Measurements from ENCODE around the gene THADA. TPM values are rescaled to one million over a fixed set of nuclear protein-coding genes. Genes with fewer than 3 reads are reported as not detected.

The THADA gene
- total RNA-seq, 1 experiment from 2014 or later: 20.1 TPM

DNA sequence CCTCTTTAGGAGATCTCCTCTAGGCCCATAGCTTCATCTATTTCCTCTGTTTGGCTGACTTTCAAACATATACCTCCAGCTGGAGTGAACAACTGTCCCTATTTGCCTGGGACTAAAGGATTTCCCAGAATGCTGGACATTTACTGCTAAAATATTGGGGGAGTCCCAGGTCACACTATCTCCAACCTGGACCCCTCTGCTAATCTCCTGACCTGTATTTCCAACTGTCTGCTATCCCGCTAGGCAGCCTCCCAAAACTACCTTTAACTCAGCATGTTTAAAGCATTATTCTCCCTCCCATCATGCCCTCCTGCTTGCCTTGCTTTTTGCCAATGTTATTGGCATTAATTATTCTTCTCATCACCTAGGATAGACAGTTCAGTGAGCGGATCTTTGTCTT is 77.1 kb downstream of the THADA start:
- no CpG with 5 or more reads among the region's 2 CpGs for WGBS (ENCODE audit: extremely low coverage, insufficient read length, low lambda C conversion rate)
- Histone ChIP-seq H2AK5ac (ENCODE audit: insufficient read length, low read length) (no peak overlapping the region), H4K8ac (replicated peaks; ENCODE audit: insufficient read length, low read depth, low read length) (no peak overlapping the region), H2BK5ac (ENCODE audit: insufficient read length, low read length) (no peak overlapping the region), H3K4me1 (ENCODE audit: insufficient read depth, low read length) (no peaks in the 10 kb centered on the region; the same call in 1 of the 2 replicates), H3K79me2 (ENCODE audit: insufficient read depth, low read length) (no peaks in the 10 kb centered on the region), H3K4ac (ENCODE audit: low read depth, low read length) (no peak overlapping the region), H3T11ph (ENCODE audit: low read length) (no peak overlapping the region), H2BK12ac (ENCODE audit: insufficient read length, low read depth, low read length) (no peak overlapping the region), H3K56ac (ENCODE audit: insufficient read length, low read depth, low read length) (no peak overlapping the region), H3K27ac (ENCODE audit: insufficient read length, low read depth, low read length) (no peak overlapping the region), H3K9ac (ENCODE audit: extremely low read depth, insufficient read length, low read length) (no peak overlapping the region), H4K91ac (ENCODE audit: insufficient read length, low read depth, low read length) (no peak overlapping the region), H2BK20ac (ENCODE audit: low read depth, low read length, poor library complexity, severe bottlenecking) (no peak overlapping the region), H2AFZ (ENCODE audit: low read length) (no peak overlapping the region), H2BK120ac (ENCODE audit: low read depth, low read length, poor library complexity, severe bottlenecking) (no peak overlapping the region), H4K20me1 (ENCODE audit: control insufficient read depth, insufficient read depth, insufficient read length) (no peaks in the 10 kb centered on the region), H3K14ac (ENCODE audit: insufficient read depth, low read length) (no peak overlapping the region), H4K5ac (ENCODE audit: insufficient read length, low read depth, low read length) (no peak overlapping the region), H3K23ac (ENCODE audit: insufficient read length, low read depth, low read length) (no peak overlapping the region), H3K9me3 (ENCODE audit: control insufficient read depth, low read depth, low read length) (no peaks in the 10 kb centered on the region), H3K27me3 (ENCODE audit: insufficient read depth, low read length) (no peaks in the 10 kb centered on the region), H2BK15ac (ENCODE audit: low read depth, low read length) (no peak overlapping the region), H3K4me2 (ENCODE audit: insufficient read depth, insufficient read length, low read length) (no peak overlapping the region), H3K79me1 (ENCODE audit: insufficient read depth, low read depth, low read length, poor library complexity, severe bottlenecking) (no peaks in the 10 kb centered on the region), H3K23me2 (ENCODE audit: insufficient read length, low read depth, low read length, poor library complexity, severe bottlenecking) (no peaks in the 10 kb centered on the region), H3K18ac (ENCODE audit: insufficient read length, low read depth, low read length) (no peak overlapping the region)
- Mint-ChIP-seq H3K36me3 (ENCODE audit: insufficient read depth in 1 of 3, low read depth in 3 of 3) (no peaks in the 10 kb centered on the region), H3K27me3 (ENCODE audit: low read depth) (no peaks in the 10 kb centered on the region), H3K4me1 (peaks cover 12 to 15% of the 10 kb centered on the region in 2 experiments; a peak in 3 of 4 replicates), H3K4me3 (no peak overlapping the region), H3K9me3 (no peaks in the 10 kb centered on the region), H3K27ac (no peak overlapping the region; a peak in 1 of 7 replicates)
- DNase-seq: no peak
- TF ChIP-seq CTCF (conservative IDR thresholded peaks at IDR 0.05): no peak

Data from H9 (cell line).